NOMO-1 treated with dmso at 0.1 percent for 144 hours (cell line): ENCODE data around the gene SERPINB1.
A peak's percentile ranks its signal among the peaks of the same experiment; 100 is the strongest.
"Not testable (repeated sequence)": the region's sequence is repeated elsewhere in the genome, so short reads cannot be mapped to it uniquely, and the experiment has no call there.

Experiments used
- DNase-seq: peaks from one replicate; lab custom pipeline; 2025; ENCODE audit not compliant: unreplicated experiment; lab: John Stamatoyannopoulos, UW

The SERPINB1 gene

GRCh38 chr6:2841264-2842138, at the start of gene SERPINB1:
Gene SERPINB1, minus strand, starts transcription at chr6:2841863. Its CDS starts 1,277 bp downstream, at chr6:2840586.
- peak; percentile 91 for DNase-seq

GRCh38 chr6:2890976-2891767, 49.5 kb upstream of the SERPINB1 start:
- no peak for DNase-seq

DNA sequence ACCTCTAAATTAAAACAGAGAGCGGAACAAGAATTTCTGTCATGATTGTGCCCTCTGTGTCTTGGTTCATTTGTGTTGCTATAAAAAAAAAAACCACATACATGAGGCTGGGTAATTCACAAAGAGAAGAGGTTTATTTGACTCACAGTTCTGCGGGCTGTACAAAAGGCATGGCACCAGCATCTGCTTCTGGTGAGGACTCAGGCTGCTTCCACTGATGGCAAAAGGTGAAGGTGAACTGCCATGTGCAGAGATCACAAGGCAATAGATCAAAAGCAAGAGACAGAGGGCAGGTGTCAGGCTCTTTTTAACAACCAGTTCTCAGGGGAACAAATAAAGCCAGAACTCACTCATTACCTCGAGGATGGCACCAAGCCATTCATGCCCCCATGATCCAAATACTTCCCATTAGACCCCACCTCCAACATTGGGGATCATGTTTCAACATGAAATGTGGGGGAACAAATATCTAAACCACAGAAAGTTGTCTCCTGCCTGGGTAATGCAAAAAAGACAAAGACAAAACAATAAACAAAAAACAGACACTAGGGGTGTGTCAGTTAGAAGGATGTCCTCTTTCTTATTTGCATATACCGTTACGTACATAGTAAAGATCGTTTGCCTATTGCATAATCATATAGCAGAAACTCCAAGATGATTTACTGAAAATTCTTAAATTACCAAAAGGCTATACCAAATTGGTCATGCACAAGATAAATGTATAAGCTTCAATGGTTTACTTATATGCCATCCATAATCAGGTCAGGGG, 44.5 kb upstream of the SERPINB1 start:
- DNase-seq, result no peak

DNA sequence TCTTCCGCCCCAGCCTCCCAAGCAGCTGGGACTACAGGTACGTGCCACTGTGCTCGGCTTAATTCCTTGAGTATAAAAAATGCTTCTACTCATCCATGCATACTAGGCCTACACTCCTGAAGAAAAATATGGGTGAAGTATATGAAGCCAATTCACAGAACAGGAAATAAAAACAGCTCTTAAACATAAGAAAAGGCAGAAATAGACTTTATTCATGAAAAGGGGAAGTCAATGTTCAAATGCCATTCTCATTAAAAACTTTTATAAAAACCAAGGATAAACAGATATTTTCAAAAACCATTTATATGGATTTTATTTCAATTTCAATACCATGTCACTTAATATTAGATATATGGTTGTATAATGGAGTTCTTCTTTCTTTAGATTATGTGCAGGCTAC, 43.1 kb upstream of the SERPINB1 start:
- no peak for DNase-seq

- DNase-seq, result no peak
Observed at GRCh38 chr6:2883673-2884072, 42.0 kb upstream of the SERPINB1 start.

DNA sequence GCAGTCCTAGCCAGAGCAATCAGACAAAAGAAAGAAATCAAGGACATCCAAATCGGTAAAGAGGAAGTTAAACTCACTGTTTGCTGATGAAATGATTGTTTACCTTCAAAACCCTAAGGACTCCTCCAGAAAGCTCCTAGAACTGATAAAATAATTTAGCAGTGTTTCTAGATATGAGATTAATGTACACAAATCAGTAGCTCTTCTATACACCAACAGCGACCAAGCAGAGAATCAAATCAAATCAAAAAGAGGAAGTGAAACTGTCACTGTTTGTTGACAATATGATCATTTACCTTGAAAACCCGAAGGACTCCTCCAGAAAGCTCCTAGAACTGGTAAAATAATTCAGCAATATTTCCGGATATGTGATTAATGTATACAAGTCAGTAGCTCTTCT, 39.8 kb upstream of the SERPINB1 start:
- no peak for DNase-seq

- DNase-seq, result not testable (repeated sequence)
Observed at GRCh38 chr6:2880156-2880555, 38.5 kb upstream of the SERPINB1 start.

DNA sequence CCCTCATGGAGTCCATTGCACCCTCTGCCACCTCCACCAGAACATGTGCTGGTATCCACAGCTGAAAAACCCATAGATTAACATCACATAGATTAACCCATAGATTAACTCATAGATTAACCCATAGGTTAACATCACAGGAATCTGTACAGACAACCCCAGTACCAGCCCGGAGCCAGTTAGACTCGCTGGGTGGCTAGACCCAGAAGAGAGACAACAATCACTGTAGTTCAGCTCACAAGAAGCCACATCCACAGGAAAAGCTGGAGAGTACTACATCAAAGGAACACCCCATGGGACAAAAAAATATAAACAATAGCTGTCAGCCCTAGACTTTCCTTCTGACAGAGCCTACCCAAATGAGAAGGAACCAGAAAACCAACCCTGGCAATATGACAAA, 36.3 kb upstream of the SERPINB1 start:
- DNase-seq, result no peak

GRCh38 chr6:2877057-2877882, 35.6 kb upstream of the SERPINB1 start:
- DNase-seq, result no peak

- no peak for DNase-seq
Observed at GRCh38 chr6:2876210-2877056, 34.8 kb upstream of the SERPINB1 start.

- no peak for DNase-seq
Observed at GRCh38 chr6:2875359-2876191, 33.9 kb upstream of the SERPINB1 start.

DNA sequence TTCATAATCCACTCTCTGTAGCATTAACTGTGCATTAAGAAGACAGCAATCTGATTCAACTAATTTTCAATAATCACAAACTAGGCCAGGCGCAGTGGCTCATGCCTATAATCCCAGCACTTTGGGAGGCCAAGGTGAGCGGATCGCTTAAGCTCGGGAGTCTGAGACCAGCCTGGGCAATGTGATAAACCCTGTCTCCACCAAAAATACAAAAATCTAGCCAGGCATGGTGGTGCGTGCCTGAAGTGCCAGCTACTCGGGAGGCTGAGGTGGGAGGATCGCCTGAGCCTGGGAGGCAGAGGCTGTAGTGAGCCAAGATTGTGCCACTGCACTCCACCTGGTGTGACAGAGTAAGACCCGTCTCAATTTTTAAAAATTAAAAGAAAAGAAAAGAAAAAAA, 32.0 kb upstream of the SERPINB1 start:
- DNase-seq, result no peak

DNA sequence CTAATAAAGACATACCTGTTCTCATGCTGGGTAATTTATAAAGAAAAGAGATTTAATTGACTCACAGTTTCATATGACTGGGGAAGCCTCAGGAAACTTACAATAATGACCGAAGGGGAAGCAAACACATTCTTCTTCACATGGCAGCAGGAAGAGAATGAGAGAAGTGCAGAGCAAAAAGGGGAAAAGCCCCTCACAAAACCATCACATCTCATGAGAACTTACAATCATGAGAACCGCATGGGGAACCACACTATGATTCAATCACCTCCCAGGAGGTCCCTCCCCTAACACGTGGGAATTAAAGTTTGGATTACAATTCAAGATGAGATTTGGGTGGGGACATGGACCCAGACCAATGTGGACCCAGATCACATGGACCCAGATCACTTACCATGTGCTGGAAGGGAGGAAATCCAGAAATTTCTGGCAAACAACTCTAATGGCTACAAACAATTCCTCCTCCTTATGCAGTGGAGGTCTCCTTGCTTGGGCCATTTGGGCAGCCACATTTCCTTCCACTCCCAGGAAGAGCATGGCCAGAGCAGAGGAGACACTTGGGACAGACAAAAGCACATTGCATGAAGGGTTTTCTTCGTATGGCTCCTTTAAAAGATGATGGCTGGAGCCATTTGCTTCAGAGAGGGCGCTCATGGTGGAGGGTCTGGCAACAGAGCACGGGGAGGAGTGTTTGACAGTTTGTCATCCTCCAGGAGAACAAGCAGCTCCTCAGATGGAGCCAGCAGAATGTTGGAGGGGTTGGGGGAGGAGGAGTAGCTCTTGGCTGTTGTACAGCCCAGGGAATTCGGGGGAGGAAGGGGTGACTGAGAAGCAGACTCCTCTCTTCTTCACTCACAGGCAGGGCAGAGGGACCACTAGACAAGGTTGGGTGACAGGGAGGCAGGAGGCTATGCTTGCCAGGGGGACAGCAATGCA, 31.0 kb upstream of the SERPINB1 start:
- no peak for DNase-seq

DNA sequence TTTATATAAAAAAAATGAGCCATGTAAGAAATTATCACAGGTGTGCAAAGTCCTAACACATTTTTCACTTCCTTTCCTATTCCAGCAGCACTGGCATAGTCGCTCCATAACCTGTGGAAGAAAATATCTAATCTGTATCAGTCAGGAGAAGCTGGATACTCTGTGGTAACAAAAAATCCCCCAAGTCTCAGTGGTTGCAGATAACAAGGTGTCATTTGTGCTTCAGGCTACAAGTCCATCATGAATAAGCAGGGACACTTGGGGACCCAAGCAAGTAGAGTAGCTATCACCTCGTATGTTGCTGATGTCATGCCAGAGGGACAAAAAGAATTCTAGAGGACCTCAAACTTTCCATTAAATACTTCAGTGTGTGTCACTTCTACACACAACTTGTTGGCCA, 30.3 kb upstream of the SERPINB1 start:
- no peak for DNase-seq

- DNase-seq, result no peak
Observed at GRCh38 chr6:2871102-2871501, 29.4 kb upstream of the SERPINB1 start.

DNA sequence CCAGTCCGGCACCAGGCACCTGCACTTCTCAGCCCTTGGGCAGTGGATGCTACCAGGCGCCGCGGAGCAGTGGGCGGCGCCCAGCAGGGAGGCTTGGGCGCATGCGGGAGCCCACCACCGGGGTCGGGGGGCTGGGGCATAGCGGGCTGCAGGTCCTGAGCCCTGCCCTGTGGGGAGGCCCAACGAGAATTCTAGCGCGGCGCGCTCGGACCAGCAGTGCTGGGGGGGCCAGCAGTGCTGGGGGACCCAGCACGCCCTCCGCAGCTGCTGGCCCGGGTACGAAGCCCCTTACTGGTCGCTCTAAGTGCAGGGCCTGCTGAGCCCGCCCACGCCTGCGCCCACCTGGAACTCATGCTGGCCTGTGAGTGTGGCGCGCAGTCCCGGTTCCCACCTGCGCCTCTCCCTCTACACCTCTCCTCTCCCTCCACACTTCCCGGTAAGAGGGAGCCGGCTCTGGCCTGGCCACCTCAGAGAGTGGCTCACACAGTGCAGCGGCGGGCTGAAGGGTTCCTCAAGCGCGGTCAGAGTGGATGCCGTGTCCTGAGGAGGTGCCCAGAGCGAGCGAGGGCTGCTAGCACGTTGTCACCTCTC, 28.5 kb upstream of the SERPINB1 start:
- DNase-seq, result no peak

GRCh38 chr6:2868637-2869036, 27.0 kb upstream of the SERPINB1 start:
- DNase-seq, result no peak
